ENCODE data around the gene MACROD2.

The MACROD2 gene

GRCh38 chr20:15576411-15576810 lies 1581.1 kb downstream of the MACROD2 start:
- no peak for DNase-seq

GRCh38 chr20:15578113-15578512 lies 1582.8 kb downstream of the MACROD2 start:
- DNase-seq = no peak

GRCh38 chr20:15579688-15580087 lies 1584.4 kb downstream of the MACROD2 start:
- DNase-seq = no peak

GRCh38 chr20:15582146-15582760 lies 1586.9 kb downstream of the MACROD2 start:
- no peak for DNase-seq

- DNase-seq = no peak
Measured at GRCh38 chr20:15584507-15584906, 1589.2 kb downstream of the MACROD2 start.

- no peak for DNase-seq
Measured at GRCh38 chr20:15593081-15593480, 1597.8 kb downstream of the MACROD2 start.

GRCh38 chr20:15594158-15594695 lies 1598.9 kb downstream of the MACROD2 start:
- DNase-seq = no peak

- DNase-seq = no peak
Measured at GRCh38 chr20:15596220-15596890, 1601.0 kb downstream of the MACROD2 start.

GRCh38 chr20:15597306-15597705 lies 1602.0 kb downstream of the MACROD2 start:
- no peak for DNase-seq

- no peak for DNase-seq
Measured at GRCh38 chr20:15599961-15600360, 1604.6 kb downstream of the MACROD2 start.

GRCh38 chr20:15600565-15600964 lies 1605.2 kb downstream of the MACROD2 start:
- DNase-seq = no peak

- no peak for DNase-seq
Measured at GRCh38 chr20:15603506-15603905, 1608.2 kb downstream of the MACROD2 start.

- no peak for DNase-seq
Measured at GRCh38 chr20:15603978-15604805, 1608.9 kb downstream of the MACROD2 start.

- DNase-seq = no peak
Measured at GRCh38 chr20:15609921-15610320, 1614.6 kb downstream of the MACROD2 start.

- no peak for DNase-seq
Measured at GRCh38 chr20:15610787-15611186, 1615.5 kb downstream of the MACROD2 start.

GRCh38 chr20:15611541-15611940 lies 1616.2 kb downstream of the MACROD2 start:
- no peak for DNase-seq

GRCh38 chr20:15612198-15612597 lies 1616.9 kb downstream of the MACROD2 start:
- DNase-seq = no peak

GRCh38 chr20:15612769-15613168 lies 1617.5 kb downstream of the MACROD2 start:
- no peak for DNase-seq

GRCh38 chr20:15613530-15613929 lies 1618.2 kb downstream of the MACROD2 start:
- DNase-seq = no peak

GRCh38 chr20:15616626-15617025 lies 1621.3 kb downstream of the MACROD2 start:
- DNase-seq = no peak

GRCh38 chr20:15618110-15618509 lies 1622.8 kb downstream of the MACROD2 start:
- no peak for DNase-seq

- DNase-seq = no peak
Measured at GRCh38 chr20:15618912-15619311, 1623.6 kb downstream of the MACROD2 start.

GRCh38 chr20:15619341-15619740 lies 1624.0 kb downstream of the MACROD2 start:
- DNase-seq = no peak

GRCh38 chr20:15619816-15620215 lies 1624.5 kb downstream of the MACROD2 start:
- DNase-seq = no peak

Data from amniotic stem cell (primary cell).